K562 (cell line): Measurements from ENCODE around the gene GOLGB1. TPM values are rescaled to one million over a fixed set of nuclear protein-coding genes. Genes with fewer than 3 reads are reported as not detected.

Experiments used
- ARID1B ChIP-seq: fragments of 450-650 bp; IDR thresholded peaks from 2 replicates; pipeline ENCODE4 v1.6.1; 2016; ENCODE audit warnings: antibody characterized with exemption, mild to moderate bottlenecking, inconsistent platforms
- BMI1 ChIP-seq: fragments of 150-350 bp; IDR thresholded peaks from 2 replicates; pipeline ENCODE4 v1.6.1; 2014; ENCODE audit warnings: low read length
- CBX5 ChIP-seq: IDR thresholded peaks from 2 replicates; pipeline ENCODE4 v1.6.1; 2014; ENCODE audit warnings: low read depth, borderline replicate concordance
- EZH2 ChIP-seq: IDR thresholded peaks from 2 replicates; pipeline ENCODE4 v1.6.1; 2012; ENCODE audit warnings: low read depth, mild to moderate bottlenecking, inconsistent platforms, low read length, borderline replicate concordance
- FOS ChIP-seq: IDR thresholded peaks from 3 replicates; pipeline ENCODE4 v1.6.1; 2011; ENCODE audit not compliant: insufficient read length; ENCODE audit errors: extremely low read depth
- KDM5B ChIP-seq: fragments of 200-600 bp; sonication (generic); IDR thresholded peaks from 2 replicates; pipeline ENCODE4 v1.6.1; 2012; ENCODE audit warnings: low read depth, mild to moderate bottlenecking, moderate library complexity, low read length, control low read depth, inconsistent platforms; ENCODE audit not compliant: insufficient replicate concordance
- MEF2D ChIP-seq: conservative IDR thresholded peaks from 2 replicates; pipeline ENCODE4 v1.6.1; 2016; ENCODE audit warnings: low read depth, missing genetic modification characterization, missing compliant biosample characterization
- NFYB ChIP-seq: IDR thresholded peaks from 2 replicates; pipeline ENCODE4 v1.6.1; 2011; ENCODE audit warnings: mild to moderate bottlenecking, moderate library complexity; ENCODE audit not compliant: insufficient read length; ENCODE audit errors: extremely low read depth
- POLR2A ChIP-seq: fragments of 450-650 bp; conservative IDR thresholded peaks from 2 replicates; pipeline ENCODE4 v1.6.1; 2016
- RBM22 ChIP-seq: fragments of 200-400 bp; formaldehyde crosslinking; IDR thresholded peaks from 2 replicates; pipeline ENCODE4 v1.6.1; 2018; ENCODE audit warnings: low read length, low read depth; ENCODE audit not compliant: poor library complexity, severe bottlenecking
- RNF2 ChIP-seq: sonication (generic); IDR thresholded peaks from 2 replicates; pipeline ENCODE4 v1.6.1; 2016
- SAFB2 ChIP-seq: fragments of 200-400 bp; formaldehyde crosslinking; IDR thresholded peaks from 2 replicates; pipeline ENCODE4 v1.6.1; 2018; ENCODE audit warnings: borderline replicate concordance, low read length, low read depth, moderate library complexity; ENCODE audit not compliant: severe bottlenecking
- SAP30 ChIP-seq: fragments of 200-600 bp; sonication (generic); IDR thresholded peaks from 2 replicates; pipeline ENCODE4 v1.6.1; 2012; ENCODE audit warnings: borderline replicate concordance, low read depth, mild to moderate bottlenecking, moderate library complexity, low read length, control low read depth, inconsistent platforms; ENCODE audit not compliant: insufficient read depth, poor library complexity, severe bottlenecking
- polyA plus RNA-seq, 8 experiments: library from polyadenylated mRNA; depleted of rRNA in 4 of 8; stranded (reverse) in 5 of 8; unstranded in 3 of 8; fragments of >200 nt; fragmentation: Nextera tagmentation in 2 of 8; fragmentation: Illumina TruSeq in 1 of 8; extraction: Ambion mirVana in 2 of 8; extraction: Trizol in 1 of 8; gene quantifications; 2 replicates each; pipeline versions ENCODE4 v1.2.1 to v1.2.3, GENCODE V29; 2011 to 2014; ENCODE audit warnings: inconsistent platforms in 1 of 8, missing spikeins in 1 of 8
- total RNA-seq, 7 experiments: library from RNA; depleted of rRNA in 6 of 7; stranded (reverse); fragments of >200 nt in 6 of 7; fragmentation: Illumina TruSeq in 2 of 7; extraction: Trizol in 2 of 7; gene quantifications; 2 replicates each; pipeline versions ENCODE4 v1.2.1 to v1.2.3, GENCODE V29; 2011 to 2021; ENCODE audit warnings: low replicate concordance in 1 of 7
- TF ChIP-seq, protein P1 (sequence below): fragments of 450-650 bp; IDR thresholded peaks from 2 replicates; pipeline ENCODE4 v1.6.1; 2016
- TF ChIP-seq, protein P2 (sequence below): sonication (generic); formaldehyde crosslinking; IDR thresholded peaks from 2 replicates; pipeline ENCODE4 v1.8.0; 2022; ENCODE audit warnings: missing genetic modification reagents, mild to moderate bottlenecking, borderline replicate concordance
- TF ChIP-seq, protein P3 (sequence below), 3 experiments: fragments of 200-800 bp in 1 of 3; fragments of 250-450 bp in 1 of 3; fragments of 450-650 bp in 1 of 3; sonication (Bioruptor Pico) in 1 of 3; sonication (Bioruptor generic) in 1 of 3; formaldehyde crosslinking in 1 of 3; IDR thresholded peaks; 2 replicates each; pipeline versions ENCODE4 v1.6.1 to v1.8.0; 2016 to 2022; ENCODE audit warnings: mild to moderate bottlenecking in 2 of 3, missing genetic modification characterization in 2 of 3, missing compliant biosample characterization in 1 of 3, moderate library complexity in 1 of 3
- TF ChIP-seq, protein P4 (sequence below), 3 experiments: fragments of 200-800 bp in 1 of 3; sonication (Bioruptor generic) in 1 of 3; sonication (generic) in 1 of 3; formaldehyde crosslinking in 1 of 3; IDR thresholded peaks; 2 replicates each; pipeline versions ENCODE4 v1.6.1 to v1.8.0; 2016 to 2022; ENCODE audit warnings: mild to moderate bottlenecking in 2 of 3, missing compliant biosample characterization in 2 of 3, missing genetic modification characterization in 2 of 3, missing genetic modification reagents in 1 of 3
- TF ChIP-seq, protein P5 (sequence below): fragments of 450-650 bp; IDR thresholded peaks from 2 replicates; pipeline ENCODE4 v1.6.1; 2018; ENCODE audit warnings: mild to moderate bottlenecking, low read depth; ENCODE audit not compliant: partially characterized antibody

GOLGB1 gene
- total and polyA plus RNA-seq, 9 of the 15 experiments (the other 6 are each of a cell fraction or from before 2014, with no cell fraction given) = 4.0 to 16.3 (median 9.7) TPM

DNA sequence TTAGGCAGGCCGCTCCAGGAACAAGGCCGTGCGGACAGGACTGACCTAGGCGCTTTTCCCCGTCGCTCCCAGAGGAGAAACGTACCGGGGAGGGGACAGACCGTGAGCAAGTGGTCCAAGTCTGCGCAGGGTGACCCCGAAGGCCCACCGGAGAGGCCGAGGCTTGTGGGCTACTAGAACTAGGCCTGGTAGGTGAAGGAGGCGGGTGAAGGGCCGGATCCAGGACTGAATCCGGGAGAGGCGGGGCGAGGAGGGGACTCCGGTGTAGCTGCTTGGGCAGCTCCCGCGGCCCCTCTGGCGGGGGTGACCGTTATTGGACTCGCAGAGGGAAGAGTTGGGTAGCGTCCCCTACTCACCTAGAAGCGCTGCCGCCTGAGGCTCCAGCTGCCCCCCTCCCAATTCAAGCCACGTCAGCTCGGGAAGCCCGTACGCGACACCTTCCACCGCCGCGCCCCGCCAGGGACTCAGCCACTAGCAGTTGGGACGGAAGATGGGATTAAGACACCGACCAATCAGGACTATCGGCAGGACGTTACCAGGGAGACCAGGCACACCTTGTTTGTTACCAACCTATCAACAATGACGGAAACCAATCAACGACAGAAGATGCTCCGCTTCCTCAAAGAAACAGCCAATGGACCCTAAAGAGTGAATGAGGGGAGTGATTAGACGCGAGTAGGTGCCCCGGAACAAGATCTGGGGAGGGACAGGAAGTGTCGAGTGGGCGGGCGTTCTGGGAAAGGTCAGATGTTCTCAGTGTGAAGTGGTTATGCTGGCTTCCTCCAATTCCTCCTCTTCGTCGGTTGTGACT, at the start of gene GOLGB1 (continued):
- TF ChIP-seq, protein P1, sequence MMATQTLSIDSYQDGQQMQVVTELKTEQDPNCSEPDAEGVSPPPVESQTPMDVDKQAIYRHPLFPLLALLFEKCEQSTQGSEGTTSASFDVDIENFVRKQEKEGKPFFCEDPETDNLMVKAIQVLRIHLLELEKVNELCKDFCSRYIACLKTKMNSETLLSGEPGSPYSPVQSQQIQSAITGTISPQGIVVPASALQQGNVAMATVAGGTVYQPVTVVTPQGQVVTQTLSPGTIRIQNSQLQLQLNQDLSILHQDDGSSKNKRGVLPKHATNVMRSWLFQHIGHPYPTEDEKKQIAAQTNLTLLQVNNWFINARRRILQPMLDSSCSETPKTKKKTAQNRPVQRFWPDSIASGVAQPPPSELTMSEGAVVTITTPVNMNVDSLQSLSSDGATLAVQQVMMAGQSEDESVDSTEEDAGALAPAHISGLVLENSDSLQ = peak; percentile 95
- TF ChIP-seq NFYB (peak; percentile 87), MEF2D (no peak), CBX5 (no peak), RBM22 (peak; percentile 61), RNF2 (no peak), POLR2A (peak; percentile 88), SAFB2 (no peak), KDM5B (peak; percentile 98), BMI1 (peak; percentile 28; the same call in 1 of the 2 replicates), SAP30 (peak; percentile 77), FOS (peak; percentile 80), ARID1B (no peak), EZH2 (no peak)
- TF ChIP-seq, protein P2, sequence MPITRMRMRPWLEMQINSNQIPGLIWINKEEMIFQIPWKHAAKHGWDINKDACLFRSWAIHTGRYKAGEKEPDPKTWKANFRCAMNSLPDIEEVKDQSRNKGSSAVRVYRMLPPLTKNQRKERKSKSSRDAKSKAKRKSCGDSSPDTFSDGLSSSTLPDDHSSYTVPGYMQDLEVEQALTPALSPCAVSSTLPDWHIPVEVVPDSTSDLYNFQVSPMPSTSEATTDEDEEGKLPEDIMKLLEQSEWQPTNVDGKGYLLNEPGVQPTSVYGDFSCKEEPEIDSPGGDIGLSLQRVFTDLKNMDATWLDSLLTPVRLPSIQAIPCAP (CRISPR knock-in tag) = no peak
- TF ChIP-seq, protein P3, sequence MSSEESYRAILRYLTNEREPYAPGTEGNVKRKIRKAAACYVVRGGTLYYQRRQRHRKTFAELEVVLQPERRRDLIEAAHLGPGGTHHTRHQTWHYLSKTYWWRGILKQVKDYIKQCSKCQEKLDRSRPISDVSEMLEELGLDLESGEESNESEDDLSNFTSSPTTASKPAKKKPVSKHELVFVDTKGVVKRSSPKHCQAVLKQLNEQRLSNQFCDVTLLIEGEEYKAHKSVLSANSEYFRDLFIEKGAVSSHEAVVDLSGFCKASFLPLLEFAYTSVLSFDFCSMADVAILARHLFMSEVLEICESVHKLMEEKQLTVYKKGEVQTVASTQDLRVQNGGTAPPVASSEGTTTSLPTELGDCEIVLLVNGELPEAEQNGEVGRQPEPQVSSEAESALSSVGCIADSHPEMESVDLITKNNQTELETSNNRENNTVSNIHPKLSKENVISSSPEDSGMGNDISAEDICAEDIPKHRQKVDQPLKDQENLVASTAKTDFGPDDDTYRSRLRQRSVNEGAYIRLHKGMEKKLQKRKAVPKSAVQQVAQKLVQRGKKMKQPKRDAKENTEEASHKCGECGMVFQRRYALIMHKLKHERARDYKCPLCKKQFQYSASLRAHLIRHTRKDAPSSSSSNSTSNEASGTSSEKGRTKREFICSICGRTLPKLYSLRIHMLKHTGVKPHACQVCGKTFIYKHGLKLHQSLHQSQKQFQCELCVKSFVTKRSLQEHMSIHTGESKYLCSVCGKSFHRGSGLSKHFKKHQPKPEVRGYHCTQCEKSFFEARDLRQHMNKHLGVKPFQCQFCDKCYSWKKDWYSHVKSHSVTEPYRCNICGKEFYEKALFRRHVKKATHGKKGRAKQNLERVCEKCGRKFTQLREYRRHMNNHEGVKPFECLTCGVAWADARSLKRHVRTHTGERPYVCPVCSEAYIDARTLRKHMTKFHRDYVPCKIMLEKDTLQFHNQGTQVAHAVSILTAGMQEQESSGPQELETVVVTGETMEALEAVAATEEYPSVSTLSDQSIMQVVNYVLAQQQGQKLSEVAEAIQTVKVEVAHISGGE (CRISPR knock-in tag; IDR thresholded peaks at IDR 0.05) = 0 out of 6 replicates have a peak, but pooled peaks of 1 of the 3 experiments have one; percentile 62
- TF ChIP-seq, protein P4, sequence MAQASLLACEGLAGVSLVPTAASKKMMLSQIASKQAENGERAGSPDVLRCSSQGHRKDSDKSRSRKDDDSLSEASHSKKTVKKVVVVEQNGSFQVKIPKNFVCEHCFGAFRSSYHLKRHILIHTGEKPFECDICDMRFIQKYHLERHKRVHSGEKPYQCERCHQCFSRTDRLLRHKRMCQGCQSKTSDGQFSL (CRISPR knock-in tag; IDR thresholded peaks at IDR 0.05) = no peak
- TF ChIP-seq, protein P4 (tag; IDR thresholded peaks at IDR 0.05) = no peak
- TF ChIP-seq, protein P5, sequence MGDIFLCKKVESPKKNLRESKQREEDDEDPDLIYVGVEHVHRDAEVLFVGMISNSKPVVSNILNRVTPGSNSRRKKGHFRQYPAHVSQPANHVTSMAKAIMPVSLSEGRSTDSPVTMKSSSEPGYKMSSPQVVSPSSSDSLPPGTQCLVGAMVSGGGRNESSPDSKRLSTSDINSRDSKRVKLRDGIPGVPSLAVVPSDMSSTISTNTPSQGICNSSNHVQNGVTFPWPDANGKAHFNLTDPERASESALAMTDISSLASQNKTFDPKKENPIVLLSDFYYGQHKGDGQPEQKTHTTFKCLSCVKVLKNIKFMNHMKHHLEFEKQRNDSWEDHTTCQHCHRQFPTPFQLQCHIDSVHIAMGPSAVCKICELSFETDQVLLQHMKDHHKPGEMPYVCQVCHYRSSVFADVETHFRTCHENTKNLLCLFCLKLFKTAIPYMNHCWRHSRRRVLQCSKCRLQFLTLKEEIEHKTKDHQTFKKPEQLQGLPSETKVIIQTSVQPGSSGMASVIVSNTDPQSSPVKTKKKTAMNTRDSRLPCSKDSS = no peak
